GM21723 (cell line): ENCODE data around the gene TDRD10.
A peak's percentile ranks its signal among the peaks of the same experiment; 100 is the strongest.

Experiments used
- ATAC-seq: cut with Tn5 transposase; IDR thresholded peaks from one replicate; pipeline ENCODE4 v1.9.1; 2021; ENCODE audit warnings: mild to moderate bottlenecking, moderate library complexity; ENCODE audit not compliant: unreplicated experiment

The TDRD10 gene

DNA sequence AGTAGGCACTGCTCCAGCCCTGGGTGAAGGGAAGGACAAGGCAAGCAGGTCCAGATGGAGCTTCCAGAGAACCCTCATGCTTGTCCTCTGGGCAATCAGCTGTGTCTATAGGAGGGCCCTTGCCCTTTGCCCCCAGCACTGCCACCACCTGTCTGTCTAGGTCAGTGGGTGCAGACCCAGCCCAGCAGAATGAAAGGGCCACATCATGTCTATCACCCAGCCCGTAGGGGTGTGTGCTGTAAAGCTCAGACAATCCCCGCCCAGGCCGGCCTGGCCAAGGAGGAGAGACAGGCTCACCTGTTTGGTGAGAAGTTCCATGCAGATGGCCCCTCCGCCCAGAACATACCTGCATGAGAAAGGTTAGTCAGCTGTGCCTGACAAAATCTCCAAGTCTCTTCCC lies 49.5 kb downstream of the TDRD10 start:
- ATAC-seq, result no peak

DNA sequence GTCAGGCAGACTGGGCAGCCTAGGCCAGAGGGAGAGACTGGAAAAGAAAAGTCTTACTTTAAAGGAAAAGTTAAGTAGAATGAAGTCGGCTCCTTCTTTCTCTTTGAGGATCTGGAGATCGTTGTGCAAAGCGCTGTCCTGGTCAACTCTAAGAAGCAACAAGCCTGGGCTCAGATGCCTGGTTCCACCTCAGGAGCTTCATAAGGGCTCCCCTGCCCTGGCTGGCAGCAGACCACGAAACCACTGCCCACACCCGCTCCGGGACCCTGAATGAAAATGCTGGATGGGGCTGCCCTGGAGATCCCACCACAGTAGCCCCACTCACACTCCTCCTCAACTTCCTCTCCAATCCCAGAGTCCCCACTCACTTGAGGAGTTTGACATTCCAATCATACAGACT lies 50.0 kb downstream of the TDRD10 start:
- no peak for ATAC-seq

DNA sequence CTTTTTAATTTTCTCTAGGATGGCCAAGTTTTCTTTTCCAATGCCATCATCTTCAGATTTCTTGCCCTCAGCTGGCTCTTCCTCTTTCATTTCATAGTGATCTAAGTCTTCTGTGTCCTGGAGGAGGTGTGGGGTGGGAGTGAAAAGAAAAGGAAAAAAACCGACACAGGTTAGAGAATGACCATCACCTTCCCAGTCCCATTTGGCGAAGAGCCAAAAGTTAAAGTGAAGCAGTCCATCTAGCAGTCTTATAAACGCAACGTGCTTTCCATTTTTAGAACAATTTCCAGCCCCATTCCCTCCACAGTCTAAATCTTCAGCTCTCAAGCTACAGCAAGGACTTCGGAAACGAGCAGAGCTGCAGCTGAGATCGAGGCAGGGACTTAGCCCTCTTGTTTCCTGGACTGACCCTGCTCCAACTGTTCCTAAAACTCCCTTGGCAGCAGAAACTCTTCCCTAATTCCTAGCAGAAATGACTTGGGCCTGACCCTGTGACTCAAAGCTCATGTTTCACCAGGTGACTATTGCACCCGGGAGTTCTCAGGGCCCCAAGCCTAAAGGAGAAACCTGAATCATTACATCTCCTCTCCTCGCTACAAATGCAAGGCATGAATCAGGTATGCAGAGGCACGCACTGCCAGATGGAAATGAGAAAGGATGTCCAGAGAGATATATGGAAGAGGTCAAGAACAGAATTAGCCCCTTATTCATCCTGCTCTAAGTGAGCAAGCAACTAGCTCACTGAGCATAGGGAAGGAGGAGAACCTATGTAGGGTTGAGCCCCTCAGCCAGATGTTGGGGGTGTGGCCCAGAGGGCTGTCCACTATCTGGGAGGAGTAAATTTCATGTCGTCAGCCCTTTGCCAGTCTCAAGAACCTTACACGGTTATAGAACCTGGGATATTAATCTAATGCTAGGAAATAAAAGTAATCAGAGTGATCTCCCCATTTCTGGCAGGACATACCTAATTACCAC lies 51.3 kb downstream of the TDRD10 start:
- ATAC-seq, result no peak

DNA sequence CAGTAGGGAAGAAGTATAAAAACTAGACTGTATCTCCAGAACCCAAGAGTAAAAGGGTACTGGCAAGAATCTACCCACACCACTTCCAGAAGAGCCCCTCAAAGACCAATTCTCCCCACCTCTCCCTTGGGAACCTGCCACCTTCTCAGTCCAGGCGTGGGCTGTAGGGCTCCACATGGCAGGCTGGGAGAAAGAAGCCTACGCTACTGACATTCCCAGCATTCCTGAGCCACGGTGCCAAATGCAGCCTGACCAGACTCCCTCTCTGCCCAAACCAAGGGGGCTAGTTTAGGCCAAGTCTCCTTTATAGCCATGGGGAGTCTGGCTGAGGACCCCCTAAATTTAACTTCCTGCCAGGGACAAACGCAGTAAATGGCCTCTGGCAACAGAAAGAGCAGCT lies 54.4 kb downstream of the TDRD10 start:
- no peak for ATAC-seq

DNA sequence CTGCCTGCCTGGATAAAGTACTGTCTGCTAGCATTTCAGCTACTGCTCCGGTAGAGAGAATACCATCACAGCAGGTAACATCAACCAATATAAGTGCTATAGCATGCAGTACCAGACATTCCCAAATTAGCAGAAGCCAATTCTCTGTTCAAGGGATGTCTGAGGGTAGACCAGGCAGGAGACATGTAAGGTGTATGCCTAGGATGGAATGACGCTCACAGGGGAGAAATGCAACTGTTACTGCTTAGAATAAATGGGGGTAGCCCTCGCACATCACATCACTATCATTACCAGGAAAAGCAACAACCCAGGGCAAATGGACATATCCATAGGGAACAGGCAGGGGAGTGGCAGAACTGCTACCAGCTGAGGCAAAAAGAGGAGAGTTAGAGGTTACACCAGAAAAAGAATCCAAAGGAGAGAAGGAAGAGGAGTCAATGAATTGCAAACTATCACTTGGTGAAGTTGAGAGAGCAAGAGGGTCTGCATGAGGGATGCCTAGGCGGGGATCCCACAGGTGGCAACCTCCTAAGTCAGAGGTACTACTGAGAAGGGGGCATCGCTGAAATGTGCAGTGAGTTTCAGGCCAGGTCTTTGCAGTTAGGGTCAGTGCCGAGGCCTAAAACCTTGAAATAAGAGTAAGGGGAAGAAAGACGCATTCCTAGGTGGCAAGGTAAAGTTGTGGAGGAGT lies 55.4 kb downstream of the TDRD10 start:
- no peak for ATAC-seq

DNA sequence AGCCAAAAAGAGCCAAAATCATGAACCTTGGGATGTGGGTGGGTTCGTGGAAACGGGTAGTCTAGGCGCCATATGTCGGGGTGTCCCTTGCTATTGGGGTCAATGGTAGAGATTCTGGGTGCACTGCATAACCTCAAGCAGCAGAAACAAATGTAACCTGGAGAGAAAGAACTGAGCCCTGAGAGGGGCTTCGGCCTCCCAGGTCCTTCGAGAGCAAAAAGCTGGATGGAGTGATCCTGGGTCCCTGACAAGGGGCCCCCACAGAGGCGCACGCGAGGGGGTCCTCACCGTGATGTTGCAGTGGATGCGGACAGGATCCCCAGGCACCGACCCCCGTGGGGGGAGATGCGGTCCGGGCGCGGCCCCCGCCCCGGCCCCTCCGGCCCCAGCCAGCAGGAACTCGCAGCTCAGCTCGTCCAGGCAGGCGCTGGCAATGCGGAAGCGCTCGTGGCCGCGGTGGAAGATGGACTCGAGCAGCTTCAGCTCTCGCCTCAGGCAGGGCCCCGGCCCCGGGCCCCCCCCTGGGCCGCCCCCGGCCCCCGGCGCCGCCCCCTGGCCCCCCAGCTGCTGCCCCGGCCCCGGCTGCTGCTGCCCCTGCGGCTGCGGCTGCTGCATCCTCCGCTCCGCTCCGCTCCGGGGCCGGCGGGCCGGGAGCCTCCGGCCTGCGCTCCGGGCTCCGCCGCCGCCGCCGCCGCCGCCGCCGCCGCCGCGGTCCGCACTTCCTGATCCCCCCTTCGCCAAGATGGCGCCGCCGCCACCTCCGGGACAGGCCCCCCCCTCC lies 56.1 kb downstream of the TDRD10 start, which contains the start of gene UBE2Q1:
Gene UBE2Q1, minus strand, starts transcription at position 724 of the 781 bp plus-strand sequence. Its CDS starts 109 bp downstream, at position 615.
- peak; percentile 23 for ATAC-seq

GRCh38 chr1:154558720-154559465 lies 56.9 kb downstream of the TDRD10 start:
- ATAC-seq, result peak; percentile 87

GRCh38 chr1:154559466-154560044 lies 57.5 kb downstream of the TDRD10 start:
- ATAC-seq, result peak; percentile 56

DNA sequence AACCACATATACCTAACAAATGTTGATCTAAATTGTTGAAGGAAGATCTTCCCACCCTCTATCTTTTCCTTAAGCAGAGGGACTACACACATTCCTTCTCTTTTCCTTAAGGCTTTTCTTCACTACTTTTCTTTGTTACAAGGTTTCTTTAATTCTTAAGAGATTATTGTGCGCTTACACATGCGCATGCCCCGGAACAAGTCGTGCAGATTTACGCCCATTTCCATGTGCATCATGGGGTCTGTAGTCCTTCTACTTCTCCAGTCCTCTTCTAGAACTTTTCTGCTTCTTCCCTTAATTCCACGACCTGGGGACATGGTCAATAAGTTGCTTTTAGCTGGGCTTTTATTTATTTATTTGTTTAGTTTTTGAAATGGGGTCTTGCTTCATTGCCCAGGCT lies 63.9 kb downstream of the TDRD10 start:
- no peak for ATAC-seq

GRCh38 chr1:154567386-154568156 lies 65.6 kb downstream of the TDRD10 start, which contains the start of gene CHRNB2:
CHRNB2 (plus strand) TSS chr1:154567778; CDS start chr1:154568045, 267 bp downstream.
- ATAC-seq, result peak; percentile 61

GRCh38 chr1:154568157-154568815 lies 66.3 kb downstream of the TDRD10 start:
- no peak for ATAC-seq

- no peak for ATAC-seq
These were observed 69.4 kb downstream of the TDRD10 start for GRCh38 chr1:154571244-154571963.

GRCh38 chr1:154571964-154572288 lies 69.9 kb downstream of the TDRD10 start:
- ATAC-seq, result no peak

- ATAC-seq, result no peak
These were observed 70.6 kb downstream of the TDRD10 start for GRCh38 chr1:154572468-154573167.

- no peak for ATAC-seq
These were observed 71.1 kb downstream of the TDRD10 start for GRCh38 chr1:154573168-154573510.

- ATAC-seq, result no peak
These were observed 72.7 kb downstream of the TDRD10 start for GRCh38 chr1:154574716-154575115.

- no peak for ATAC-seq
These were observed 73.3 kb downstream of the TDRD10 start for GRCh38 chr1:154575147-154575927.
